K562 (cell line): Measurements from ENCODE around the gene SLC34A1. TPM values are rescaled to one million over a fixed set of nuclear protein-coding genes. Genes with fewer than 3 reads are reported as not detected.

Experiments used
- CXXC5 ChIP-seq: fragments of 250-450 bp; sonication (Bioruptor Pico); IDR thresholded peaks from 2 replicates; pipeline ENCODE4 v1.8.0; 2022; ENCODE audit warnings: inconsistent platforms, mild to moderate bottlenecking, moderate library complexity
- MBD2 ChIP-seq: sonication (generic); IDR thresholded peaks from 2 replicates; pipeline ENCODE4 v1.6.1; 2016; ENCODE audit warnings: low read depth, borderline replicate concordance
- NCOA4 ChIP-seq: fragments of 450-650 bp; IDR thresholded peaks from 2 replicates; pipeline ENCODE4 v1.6.1; 2018; ENCODE audit warnings: mild to moderate bottlenecking; ENCODE audit not compliant: partially characterized antibody
- NFRKB ChIP-seq: fragments of 450-650 bp; IDR thresholded peaks from 2 replicates; pipeline ENCODE4 v1.6.1; 2016; ENCODE audit warnings: low read depth
- RBM22 ChIP-seq: fragments of 200-400 bp; formaldehyde crosslinking; IDR thresholded peaks from 2 replicates; pipeline ENCODE4 v1.6.1; 2018; ENCODE audit warnings: low read length, low read depth; ENCODE audit not compliant: poor library complexity, severe bottlenecking
- RFX5 ChIP-seq: IDR thresholded peaks from 2 replicates; pipeline ENCODE4 v1.6.1; 2011; ENCODE audit warnings: low read depth, mild to moderate bottlenecking, improper control_type of control experiment, low read length
- RHOXF2B ChIP-seq: fragments of 250-450 bp; sonication (Bioruptor Pico); conservative IDR thresholded peaks from 2 replicates; pipeline ENCODE4 v1.5.1; 2021
- SAFB ChIP-seq: fragments of 200-400 bp; formaldehyde crosslinking; IDR thresholded peaks from 2 replicates; pipeline ENCODE4 v1.6.1; 2017; ENCODE audit warnings: low read depth, low read length, borderline replicate concordance
- SAP30 ChIP-seq: fragments of 200-600 bp; sonication (generic); IDR thresholded peaks from 2 replicates; pipeline ENCODE4 v1.6.1; 2012; ENCODE audit warnings: borderline replicate concordance, low read depth, mild to moderate bottlenecking, moderate library complexity, low read length, control low read depth, inconsistent platforms; ENCODE audit not compliant: insufficient read depth, poor library complexity, severe bottlenecking
- SIX5 ChIP-seq, 2 experiments: IDR thresholded peaks; 2 replicates each; pipeline ENCODE4 v1.6.1; 2011; ENCODE audit warnings: low read length in 2 of 2, borderline replicate concordance in 1 of 2, low read depth in 1 of 2, mild to moderate bottlenecking in 1 of 2, moderate library complexity in 1 of 2; ENCODE audit not compliant: insufficient read depth in 1 of 2
- TRIM24 ChIP-seq, 2 experiments: fragments of 450-650 bp; IDR thresholded peaks; 2 replicates each; pipeline ENCODE4 v1.6.1; 2016
- U2AF1 ChIP-seq: fragments of 200-400 bp; formaldehyde crosslinking; optimal IDR thresholded peaks from 2 replicates; pipeline ENCODE3; 2017; ENCODE audit warnings: mild to moderate bottlenecking, low read depth, low read length, moderate library complexity
- ZKSCAN3 ChIP-seq: fragments of 250-450 bp; sonication (Bioruptor Pico); IDR thresholded peaks from 2 replicates; pipeline ENCODE4 v1.4.0; 2020
- ZNF239 ChIP-seq: fragments of 250-450 bp; sonication (Bioruptor Pico); IDR thresholded peaks from 2 replicates; pipeline ENCODE4 v1.4.0; 2020; ENCODE audit warnings: mild to moderate bottlenecking
- polyA plus RNA-seq, 8 experiments: library from polyadenylated mRNA; depleted of rRNA in 4 of 8; stranded (reverse) in 5 of 8; unstranded in 3 of 8; fragments of >200 nt; fragmentation: Nextera tagmentation in 2 of 8; fragmentation: Illumina TruSeq in 1 of 8; extraction: Ambion mirVana in 2 of 8; extraction: Trizol in 1 of 8; gene quantifications; 2 replicates each; pipeline versions ENCODE4 v1.2.1 to v1.2.3, GENCODE V29; 2011 to 2014; ENCODE audit warnings: inconsistent platforms in 1 of 8, missing spikeins in 1 of 8
- total RNA-seq, 7 experiments: library from RNA; depleted of rRNA in 6 of 7; stranded (reverse); fragments of >200 nt in 6 of 7; fragmentation: Illumina TruSeq in 2 of 7; extraction: Trizol in 2 of 7; gene quantifications; 2 replicates each; pipeline versions ENCODE4 v1.2.1 to v1.2.3, GENCODE V29; 2011 to 2021; ENCODE audit warnings: low replicate concordance in 1 of 7
- TF ChIP-seq, protein P1 (sequence below): sonication (generic); formaldehyde crosslinking; IDR thresholded peaks from 2 replicates; pipeline ENCODE4 v1.8.0; 2023; ENCODE audit warnings: missing genetic modification reagents, mild to moderate bottlenecking, borderline replicate concordance
- TF ChIP-seq, protein P2 (sequence below): fragments of 450-650 bp; IDR thresholded peaks from 2 replicates; pipeline ENCODE4 v1.6.1; 2017; ENCODE audit warnings: antibody characterized with exemption
- TF ChIP-seq, protein P3 (sequence below): fragments of 450-650 bp; IDR thresholded peaks from 2 replicates; pipeline ENCODE4 v1.6.1; 2016; ENCODE audit warnings: borderline replicate concordance
- TF ChIP-seq, protein P4 (sequence below): fragments of 450-650 bp; formaldehyde crosslinking; IDR thresholded peaks from 2 replicates; pipeline ENCODE4 v1.4.0; 2020; ENCODE audit warnings: mild to moderate bottlenecking, moderate library complexity

Gene SLC34A1
- total and polyA plus RNA-seq, 9 of the 15 experiments (the other 6 are each of a cell fraction or from before 2014, with no cell fraction given), result not detected

DNA sequence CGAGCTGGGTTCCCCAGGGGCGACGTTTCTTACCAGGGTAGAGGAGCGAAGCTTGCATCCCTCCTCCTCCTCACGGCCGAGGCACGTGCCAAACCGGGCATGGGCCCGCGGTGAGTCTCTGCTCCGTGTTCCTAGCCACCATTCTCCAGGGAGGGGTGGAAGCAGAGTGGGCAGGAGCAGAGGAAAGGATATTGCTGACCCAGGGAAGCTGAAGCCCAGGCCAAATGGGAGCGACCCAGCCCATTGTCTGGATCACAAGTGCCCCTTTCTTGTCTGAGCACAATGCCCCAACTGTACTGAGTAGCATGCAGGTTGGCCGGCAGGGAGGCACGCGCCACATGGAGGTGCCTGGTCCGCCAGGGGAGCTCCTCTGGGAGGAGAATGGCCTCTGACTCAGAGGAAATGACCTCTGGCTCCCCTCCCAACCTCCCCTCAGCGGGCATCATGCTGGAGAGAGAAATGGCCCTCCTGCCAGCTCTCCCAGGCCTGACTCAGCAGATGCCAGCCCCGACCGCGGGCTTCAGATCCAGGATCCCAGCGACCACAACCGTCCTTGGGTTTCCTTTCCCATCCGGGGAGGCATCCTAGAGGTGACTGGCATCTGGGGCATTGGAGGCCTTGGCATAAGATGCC is 63.5 kb downstream of the SLC34A1 start (continued):
- TF ChIP-seq RBM22 (peak; percentile 53), NFRKB (no peak), NCOA4 (no peak), CXXC5 (CRISPR knock-in tag) (no peak), MBD2 (no peak), ZKSCAN3 (CRISPR knock-in tag) (no peak), SAP30 (no peak), RHOXF2B (no peak), ZNF239 (no peak), SAFB (no peak), RFX5 (no peak), U2AF1 (no peak), SIX5 (IDR thresholded peaks at IDR 0.05; ENCODE audit: borderline replicate concordance in 1 of 2, insufficient read depth in 1 of 2, low read depth in 1 of 2, low read length in 2 of 2) (no peak), TRIM24 (IDR thresholded peaks at IDR 0.05) (no peak)
- TF ChIP-seq, protein P1, sequence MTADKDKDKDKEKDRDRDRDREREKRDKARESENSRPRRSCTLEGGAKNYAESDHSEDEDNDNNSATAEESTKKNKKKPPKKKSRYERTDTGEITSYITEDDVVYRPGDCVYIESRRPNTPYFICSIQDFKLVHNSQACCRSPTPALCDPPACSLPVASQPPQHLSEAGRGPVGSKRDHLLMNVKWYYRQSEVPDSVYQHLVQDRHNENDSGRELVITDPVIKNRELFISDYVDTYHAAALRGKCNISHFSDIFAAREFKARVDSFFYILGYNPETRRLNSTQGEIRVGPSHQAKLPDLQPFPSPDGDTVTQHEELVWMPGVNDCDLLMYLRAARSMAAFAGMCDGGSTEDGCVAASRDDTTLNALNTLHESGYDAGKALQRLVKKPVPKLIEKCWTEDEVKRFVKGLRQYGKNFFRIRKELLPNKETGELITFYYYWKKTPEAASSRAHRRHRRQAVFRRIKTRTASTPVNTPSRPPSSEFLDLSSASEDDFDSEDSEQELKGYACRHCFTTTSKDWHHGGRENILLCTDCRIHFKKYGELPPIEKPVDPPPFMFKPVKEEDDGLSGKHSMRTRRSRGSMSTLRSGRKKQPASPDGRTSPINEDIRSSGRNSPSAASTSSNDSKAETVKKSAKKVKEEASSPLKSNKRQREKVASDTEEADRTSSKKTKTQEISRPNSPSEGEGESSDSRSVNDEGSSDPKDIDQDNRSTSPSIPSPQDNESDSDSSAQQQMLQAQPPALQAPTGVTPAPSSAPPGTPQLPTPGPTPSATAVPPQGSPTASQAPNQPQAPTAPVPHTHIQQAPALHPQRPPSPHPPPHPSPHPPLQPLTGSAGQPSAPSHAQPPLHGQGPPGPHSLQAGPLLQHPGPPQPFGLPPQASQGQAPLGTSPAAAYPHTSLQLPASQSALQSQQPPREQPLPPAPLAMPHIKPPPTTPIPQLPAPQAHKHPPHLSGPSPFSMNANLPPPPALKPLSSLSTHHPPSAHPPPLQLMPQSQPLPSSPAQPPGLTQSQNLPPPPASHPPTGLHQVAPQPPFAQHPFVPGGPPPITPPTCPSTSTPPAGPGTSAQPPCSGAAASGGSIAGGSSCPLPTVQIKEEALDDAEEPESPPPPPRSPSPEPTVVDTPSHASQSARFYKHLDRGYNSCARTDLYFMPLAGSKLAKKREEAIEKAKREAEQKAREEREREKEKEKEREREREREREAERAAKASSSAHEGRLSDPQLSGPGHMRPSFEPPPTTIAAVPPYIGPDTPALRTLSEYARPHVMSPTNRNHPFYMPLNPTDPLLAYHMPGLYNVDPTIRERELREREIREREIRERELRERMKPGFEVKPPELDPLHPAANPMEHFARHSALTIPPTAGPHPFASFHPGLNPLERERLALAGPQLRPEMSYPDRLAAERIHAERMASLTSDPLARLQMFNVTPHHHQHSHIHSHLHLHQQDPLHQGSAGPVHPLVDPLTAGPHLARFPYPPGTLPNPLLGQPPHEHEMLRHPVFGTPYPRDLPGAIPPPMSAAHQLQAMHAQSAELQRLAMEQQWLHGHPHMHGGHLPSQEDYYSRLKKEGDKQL, result no peak
- TF ChIP-seq, protein P2, sequence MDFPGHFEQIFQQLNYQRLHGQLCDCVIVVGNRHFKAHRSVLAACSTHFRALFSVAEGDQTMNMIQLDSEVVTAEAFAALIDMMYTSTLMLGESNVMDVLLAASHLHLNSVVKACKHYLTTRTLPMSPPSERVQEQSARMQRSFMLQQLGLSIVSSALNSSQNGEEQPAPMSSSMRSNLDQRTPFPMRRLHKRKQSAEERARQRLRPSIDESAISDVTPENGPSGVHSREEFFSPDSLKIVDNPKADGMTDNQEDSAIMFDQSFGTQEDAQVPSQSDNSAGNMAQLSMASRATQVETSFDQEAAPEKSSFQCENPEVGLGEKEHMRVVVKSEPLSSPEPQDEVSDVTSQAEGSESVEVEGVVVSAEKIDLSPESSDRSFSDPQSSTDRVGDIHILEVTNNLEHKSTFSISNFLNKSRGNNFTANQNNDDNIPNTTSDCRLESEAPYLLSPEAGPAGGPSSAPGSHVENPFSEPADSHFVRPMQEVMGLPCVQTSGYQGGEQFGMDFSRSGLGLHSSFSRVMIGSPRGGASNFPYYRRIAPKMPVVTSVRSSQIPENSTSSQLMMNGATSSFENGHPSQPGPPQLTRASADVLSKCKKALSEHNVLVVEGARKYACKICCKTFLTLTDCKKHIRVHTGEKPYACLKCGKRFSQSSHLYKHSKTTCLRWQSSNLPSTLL, result no peak
- TF ChIP-seq, protein P3, sequence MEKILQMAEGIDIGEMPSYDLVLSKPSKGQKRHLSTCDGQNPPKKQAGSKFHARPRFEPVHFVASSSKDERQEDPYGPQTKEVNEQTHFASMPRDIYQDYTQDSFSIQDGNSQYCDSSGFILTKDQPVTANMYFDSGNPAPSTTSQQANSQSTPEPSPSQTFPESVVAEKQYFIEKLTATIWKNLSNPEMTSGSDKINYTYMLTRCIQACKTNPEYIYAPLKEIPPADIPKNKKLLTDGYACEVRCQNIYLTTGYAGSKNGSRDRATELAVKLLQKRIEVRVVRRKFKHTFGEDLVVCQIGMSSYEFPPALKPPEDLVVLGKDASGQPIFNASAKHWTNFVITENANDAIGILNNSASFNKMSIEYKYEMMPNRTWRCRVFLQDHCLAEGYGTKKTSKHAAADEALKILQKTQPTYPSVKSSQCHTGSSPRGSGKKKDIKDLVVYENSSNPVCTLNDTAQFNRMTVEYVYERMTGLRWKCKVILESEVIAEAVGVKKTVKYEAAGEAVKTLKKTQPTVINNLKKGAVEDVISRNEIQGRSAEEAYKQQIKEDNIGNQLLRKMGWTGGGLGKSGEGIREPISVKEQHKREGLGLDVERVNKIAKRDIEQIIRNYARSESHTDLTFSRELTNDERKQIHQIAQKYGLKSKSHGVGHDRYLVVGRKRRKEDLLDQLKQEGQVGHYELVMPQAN, result no peak
- TF ChIP-seq, protein P4, sequence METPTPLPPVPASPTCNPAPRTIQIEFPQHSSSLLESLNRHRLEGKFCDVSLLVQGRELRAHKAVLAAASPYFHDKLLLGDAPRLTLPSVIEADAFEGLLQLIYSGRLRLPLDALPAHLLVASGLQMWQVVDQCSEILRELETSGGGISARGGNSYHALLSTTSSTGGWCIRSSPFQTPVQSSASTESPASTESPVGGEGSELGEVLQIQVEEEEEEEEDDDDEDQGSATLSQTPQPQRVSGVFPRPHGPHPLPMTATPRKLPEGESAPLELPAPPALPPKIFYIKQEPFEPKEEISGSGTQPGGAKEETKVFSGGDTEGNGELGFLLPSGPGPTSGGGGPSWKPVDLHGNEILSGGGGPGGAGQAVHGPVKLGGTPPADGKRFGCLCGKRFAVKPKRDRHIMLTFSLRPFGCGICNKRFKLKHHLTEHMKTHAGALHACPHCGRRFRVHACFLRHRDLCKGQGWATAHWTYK (CRISPR knock-in tag), result no peak
